Caco-2 (cell line): ENCODE results near the gene ADM. TPM values are rescaled to one million over a fixed set of nuclear protein-coding genes. Genes with fewer than 3 reads are reported as not detected.
A peak's percentile ranks its signal among the peaks of the same experiment; 100 is the strongest.

ENCODE experiments used
- BruUV-seq: library from RNA; stranded (reverse); fragments of 400-500 nt; replicated peaks from 2 replicates; lab custom pipeline; 2021; lab: Mats Ljungman, UMichigan
- CTCF ChIA-PET: fragments of 300-600 bp; sonication (Branson Sonifier 250); formaldehyde crosslinking; loops from one replicate; lab custom pipeline; 2022; ENCODE audit warnings: antibody characterized with exemption; lab: Charles Lee
- POLR2A ChIA-PET: fragments of 300-600 bp; sonication (Branson Sonifier 250); formaldehyde crosslinking; loops from one replicate; lab custom pipeline; 2022; ENCODE audit warnings: antibody characterized with exemption; lab: Charles Lee
- DNase-seq, 2 experiments: peaks; one replicate each; pipeline versions ENCODE4 v3.0.0 to v3.0.0-alpha.2; 2020 to 2022
- H3K27me3 ChIP-seq: replicated peaks from 2 replicates; pipeline ENCODE4 v1.6.0; 2011; ENCODE audit warnings: low read length; ENCODE audit not compliant: control insufficient read depth, insufficient read depth
- H3K36me3 ChIP-seq: 2 replicates; pipeline ENCODE4 v1.5.1; 2011; ENCODE audit warnings: low read length; ENCODE audit not compliant: control insufficient read depth, insufficient read depth
- H3K4me1 ChIP-seq: fragments of 250-450 bp; sonication (Bioruptor Pico); 2 replicates; pipeline ENCODE4 v1.5.1; 2020; ENCODE audit warnings: mild to moderate bottlenecking
- H3K4me3 ChIP-seq: 2 replicates; pipeline ENCODE4 v1.5.1; 2011; ENCODE audit warnings: low read depth, mild to moderate bottlenecking, control low read depth, low read length
- H3K9me3 ChIP-seq: fragments of 250-450 bp; sonication (Bioruptor Pico); 2 replicates; pipeline ENCODE4 v1.5.1; 2020; ENCODE audit warnings: mild to moderate bottlenecking, moderate library complexity
- H3K27ac Mint-ChIP-seq: one replicate; pipeline ENCODE4 v1.8.0; 2022; ENCODE audit warnings: mixed read lengths; ENCODE audit not compliant: unreplicated experiment
- H3K27me3 Mint-ChIP-seq: one replicate; pipeline ENCODE4 v1.8.0; 2022; ENCODE audit warnings: mixed read lengths; ENCODE audit not compliant: insufficient read depth, unreplicated experiment
- H3K36me3 Mint-ChIP-seq: one replicate; pipeline ENCODE4 v1.8.0; 2022; ENCODE audit warnings: mild to moderate bottlenecking, mixed read lengths; ENCODE audit not compliant: insufficient read depth, unreplicated experiment
- H3K4me1 Mint-ChIP-seq: one replicate; pipeline ENCODE4 v1.8.0; 2022; ENCODE audit warnings: low read depth, mixed read lengths; ENCODE audit not compliant: unreplicated experiment
- H3K4me3 Mint-ChIP-seq: one replicate; pipeline ENCODE4 v1.8.0; 2022; ENCODE audit warnings: mild to moderate bottlenecking, moderate library complexity, mixed read lengths; ENCODE audit not compliant: unreplicated experiment
- H3K9me3 Mint-ChIP-seq: one replicate; pipeline ENCODE4 v1.8.0; 2022; ENCODE audit warnings: mixed read lengths; ENCODE audit not compliant: unreplicated experiment
- CTCF ChIP-seq, 2 experiments: fragments of 200-600 bp in 1 of 2; IDR thresholded peaks; 1 replicate in 1 of 2; 2 replicates in 1 of 2; pipeline versions ENCODE4 v1.5.1 to v1.8.0; 2011 to 2022; ENCODE audit warnings: antibody characterized with exemption in 1 of 2, control low read depth in 1 of 2, inconsistent platforms in 1 of 2, low read depth in 1 of 2, low read length in 1 of 2, mild to moderate bottlenecking in 1 of 2, moderate library complexity in 1 of 2; ENCODE audit not compliant: insufficient read depth in 1 of 2, severe bottlenecking in 1 of 2, unreplicated experiment in 1 of 2
- intact Hi-C: fragments of 100-400 bp; cut with micrococcal nuclease; formaldehyde crosslinking; loops from one replicate; pipeline ENCODE4 v1.10.0; 2022; ENCODE audit not compliant: unreplicated experiment
- total RNA-seq: library from RNA; stranded (reverse); gene quantifications from 2 replicates; pipeline ENCODE4 v1.2.3, GENCODE V29; 2022

ADM gene
- total RNA-seq, 1 experiment from 2014 or later = 127 TPM

GRCh38 chr11:10309163-10310093, 4.6 kb downstream of the ADM start:
- peak; percentile 56 to 65 for DNase-seq
- TF ChIP-seq CTCF (IDR thresholded peaks at IDR 0.05; ENCODE audit: insufficient read depth in 1 of 2, low read depth in 1 of 2, low read length in 1 of 2, severe bottlenecking in 1 of 2, unreplicated experiment in 1 of 2) = no peak
- Histone ChIP-seq H3K4me1 (peaks cover 28% of the 10 kb centered on the region), H3K4me3 (no peak overlapping the region), H3K27me3 (no peaks in the 10 kb centered on the region), H3K36me3 (0 out of 2 replicates have a peak, but pooled peaks cover 2% of the 10 kb centered on the region), H3K9me3 (no peaks in the 10 kb centered on the region)
- BruUV-seq = no TSS peak
- peaks cover 42% of the 10 kb centered on the region for H3K4me1 Mint-ChIP-seq
- peaks cover 73% of the 10 kb centered on the region for H3K36me3 Mint-ChIP-seq
- ChIA-PET POLR2A (interaction anchor here (0.5 to 1.6 kb wide), 9 partner anchors 8 to 1044 kb away, joined by 3 to 7 read pairs (median 4); no protein-coding TSS in a partner anchor), CTCF (interaction anchor here (0.6 to 2.0 kb wide), 4 partner anchors 32 to 342 kb away, joined by 3 to 18 read pairs (median 5); partner anchors contain the start of gene RNF141)
- intact Hi-C loops = loop anchor here (1.0 to 5.0 kb wide), 3 partner anchors 14 to 452 kb away; no protein-coding TSS in a partner anchor
- H3K27me3 Mint-ChIP-seq = peaks cover 3% of the 10 kb centered on the region
- H3K4me3 Mint-ChIP-seq = peak overlapping the region; percentile 85
- no peaks in the 10 kb centered on the region for H3K9me3 Mint-ChIP-seq
- H3K27ac Mint-ChIP-seq = peak overlapping the region; percentile 81

- no peaks in the 10 kb centered on the region for H3K9me3 Mint-ChIP-seq
- Histone ChIP-seq H3K27me3 (no peaks in the 10 kb centered on the region), H3K4me1 (peaks cover 28% of the 10 kb centered on the region), H3K4me3 (no peak overlapping the region), H3K36me3 (0 out of 2 replicates have a peak, but pooled peaks cover 2% of the 10 kb centered on the region), H3K9me3 (no peaks in the 10 kb centered on the region)
- H3K27me3 Mint-ChIP-seq = peaks cover 3% of the 10 kb centered on the region
- intact Hi-C loops = no loop called here
- no peak for TF ChIP-seq CTCF (IDR thresholded peaks at IDR 0.05; ENCODE audit: insufficient read depth in 1 of 2, low read depth in 1 of 2, low read length in 1 of 2, severe bottlenecking in 1 of 2, unreplicated experiment in 1 of 2)
- H3K36me3 Mint-ChIP-seq = peaks cover 64% of the 10 kb centered on the region
- H3K4me1 Mint-ChIP-seq = peaks cover 46% of the 10 kb centered on the region
- POLR2A ChIA-PET = interaction anchor here (0.7 to 1.6 kb wide), 4 partner anchors 16 to 56 kb away, joined by 3 to 7 read pairs (median 6); no protein-coding TSS in a partner anchor
- H3K27ac Mint-ChIP-seq = no peak overlapping the region
- DNase-seq = no peak
- CTCF ChIA-PET = interaction anchor here (0.6 to 2.0 kb wide), 4 partner anchors 31 to 343 kb away, joined by 3 to 18 read pairs (median 5); partner anchors contain the start of gene RNF141
- BruUV-seq = no TSS peak
- H3K4me3 Mint-ChIP-seq = peak overlapping the region; percentile 4
These were observed 5.5 kb downstream of the ADM start for GRCh38 chr11:10310301-10310841.

GRCh38 chr11:10311802-10312201, 6.9 kb downstream of the ADM start:
- TF ChIP-seq CTCF (IDR thresholded peaks at IDR 0.05; ENCODE audit: insufficient read depth in 1 of 2, low read depth in 1 of 2, low read length in 1 of 2, severe bottlenecking in 1 of 2, unreplicated experiment in 1 of 2) = no peak
- Histone ChIP-seq H3K9me3 (no peaks in the 10 kb centered on the region), H3K4me1 (peaks cover 28% of the 10 kb centered on the region), H3K36me3 (no peaks in the 10 kb centered on the region), H3K4me3 (no peak overlapping the region), H3K27me3 (no peaks in the 10 kb centered on the region)
- intact Hi-C loops = no loop called here
- Mint-ChIP-seq H3K9me3 (no peaks in the 10 kb centered on the region), H3K36me3 (peaks cover 49% of the 10 kb centered on the region), H3K27me3 (peaks cover 3% of the 10 kb centered on the region), H3K4me1 (peaks cover 52% of the 10 kb centered on the region), H3K4me3 (no peak overlapping the region), H3K27ac (no peak overlapping the region)
- BruUV-seq = no TSS peak
- DNase-seq = no peak
- CTCF ChIA-PET = no interaction called here
- POLR2A ChIA-PET = no interaction called here
